ENCODE results near the gene ERP29.

ERP29 gene

GRCh38 chr12:112046003-112046402 is 32.8 kb downstream of the ERP29 start:
- DNase-seq = no peak

- no peak for DNase-seq
Measured at GRCh38 chr12:112049351-112049750, 36.1 kb downstream of the ERP29 start.

- no peak for DNase-seq
Measured at GRCh38 chr12:112061137-112061536, 47.9 kb downstream of the ERP29 start.

GRCh38 chr12:112063273-112063672 is 50.0 kb downstream of the ERP29 start:
- DNase-seq = no peak

GRCh38 chr12:112066566-112066965 is 53.3 kb downstream of the ERP29 start:
- peak; percentile 17 for DNase-seq
